Trophoblast cell (in vitro differentiated cells and primary cell): ENCODE results near the gene GNAO1.

Experiments used
- DNase-seq, 2 donors: peaks; one replicate each; pipeline ENCODE4 v3.0.0-alpha.2; 2016
- H2AFZ ChIP-seq: 2 replicates; pipeline ENCODE4 v1.6.1; 2013; ENCODE audit warnings: low read length, moderate library complexity, mild to moderate bottlenecking; ENCODE audit not compliant: insufficient read depth, poor library complexity
- H2AK5ac ChIP-seq: 2 replicates; pipeline ENCODE4 v1.6.1; 2013; ENCODE audit warnings: mild to moderate bottlenecking, low read length
- H2BK120ac ChIP-seq: 2 replicates; pipeline ENCODE4 v1.6.1; 2013; ENCODE audit warnings: low read length, mild to moderate bottlenecking, moderate library complexity; ENCODE audit not compliant: insufficient read depth, poor library complexity
- H2BK12ac ChIP-seq: 2 replicates; pipeline ENCODE4 v1.6.1; 2013; ENCODE audit warnings: mild to moderate bottlenecking, low read length, moderate library complexity
- H2BK5ac ChIP-seq: 2 replicates; pipeline ENCODE4 v1.6.1; 2013; ENCODE audit warnings: low read length, low read depth, moderate library complexity, mild to moderate bottlenecking; ENCODE audit not compliant: poor library complexity
- H3K14ac ChIP-seq: 2 replicates; pipeline ENCODE4 v1.6.1; 2013; ENCODE audit warnings: mild to moderate bottlenecking, low read length
- H3K18ac ChIP-seq: 2 replicates; pipeline ENCODE4 v1.6.1; 2013; ENCODE audit warnings: mild to moderate bottlenecking, low read length
- H3K23ac ChIP-seq: 2 replicates; pipeline ENCODE4 v1.6.1; 2013; ENCODE audit warnings: low read length
- H3K27ac ChIP-seq: 2 replicates; pipeline ENCODE4 v1.5.1; 2013; ENCODE audit warnings: low read depth, mild to moderate bottlenecking, inconsistent platforms, low read length, moderate library complexity
- H3K27me3 ChIP-seq: 2 replicates; pipeline ENCODE4 v1.6.1; 2013; ENCODE audit warnings: inconsistent platforms, mild to moderate bottlenecking, low read length, moderate library complexity; ENCODE audit not compliant: insufficient read depth
- H3K36me3 ChIP-seq, 2 experiments: 1 replicate in 1 of 2; 2 replicates in 1 of 2; pipeline ENCODE4 v1.6.1; 2013; ENCODE audit warnings: low read length in 2 of 2, mild to moderate bottlenecking in 2 of 2, moderate library complexity in 1 of 2; ENCODE audit not compliant: insufficient read depth in 2 of 2, control insufficient read depth in 1 of 2
- H3K4ac ChIP-seq: 2 replicates; pipeline ENCODE4 v1.6.1; 2013; ENCODE audit warnings: low read depth, mild to moderate bottlenecking, low read length, moderate library complexity
- H3K4me1 ChIP-seq, 2 experiments: 1 replicate in 1 of 2; 2 replicates in 1 of 2; pipeline ENCODE4 v1.6.1; 2013; ENCODE audit warnings: low read length in 2 of 2, mild to moderate bottlenecking in 2 of 2, moderate library complexity in 1 of 2; ENCODE audit not compliant: insufficient read depth in 2 of 2, control insufficient read depth in 1 of 2
- H3K4me2 ChIP-seq: 2 replicates; pipeline ENCODE4 v1.6.1; 2013; ENCODE audit warnings: inconsistent platforms, mild to moderate bottlenecking, low read length, moderate library complexity
- H3K4me3 ChIP-seq: 2 replicates; pipeline ENCODE4 v1.5.1; 2013; ENCODE audit warnings: mild to moderate bottlenecking, low read depth, low read length, inconsistent platforms
- H3K79me1 ChIP-seq: one replicate; pipeline ENCODE4 v1.6.1; 2013; ENCODE audit warnings: low read length
- H3K79me2 ChIP-seq: 2 replicates; pipeline ENCODE4 v1.6.1; 2013; ENCODE audit warnings: low read length, mild to moderate bottlenecking; ENCODE audit not compliant: control insufficient read depth, insufficient read depth, poor library complexity
- H3K9ac ChIP-seq: 2 replicates; pipeline ENCODE4 v1.6.1; 2013; ENCODE audit warnings: mild to moderate bottlenecking, low read length
- H3K9me3 ChIP-seq: 2 replicates; pipeline ENCODE4 v1.6.1; 2013; ENCODE audit warnings: low read depth, mild to moderate bottlenecking, control low read depth, inconsistent platforms, low read length; ENCODE audit not compliant: insufficient read depth
- H4K12ac ChIP-seq: 2 replicates; pipeline ENCODE4 v1.6.1; 2013; ENCODE audit warnings: low read depth, mild to moderate bottlenecking, low read length, moderate library complexity
- H4K8ac ChIP-seq: 2 replicates; pipeline ENCODE4 v1.6.1; 2013; ENCODE audit warnings: low read depth, mild to moderate bottlenecking, low read length, moderate library complexity
- H4K91ac ChIP-seq: one replicate; pipeline ENCODE4 v1.6.1; 2013; ENCODE audit warnings: low read depth, mild to moderate bottlenecking, low read length, moderate library complexity
- WGBS: extraction: QIAGEN DNeasy Blood & Tissue Kit; methylation state at CpG from one replicate; pipeline ENCODE4 v1.1.7; 2013; ENCODE audit warnings: missing lambda C conversion rate; ENCODE audit not compliant: insufficient read length, insufficient coverage; ENCODE audit errors: extremely low coverage; 5-methylcytosine and 5-hydroxymethylcytosine counted together

The GNAO1 gene

DNA sequence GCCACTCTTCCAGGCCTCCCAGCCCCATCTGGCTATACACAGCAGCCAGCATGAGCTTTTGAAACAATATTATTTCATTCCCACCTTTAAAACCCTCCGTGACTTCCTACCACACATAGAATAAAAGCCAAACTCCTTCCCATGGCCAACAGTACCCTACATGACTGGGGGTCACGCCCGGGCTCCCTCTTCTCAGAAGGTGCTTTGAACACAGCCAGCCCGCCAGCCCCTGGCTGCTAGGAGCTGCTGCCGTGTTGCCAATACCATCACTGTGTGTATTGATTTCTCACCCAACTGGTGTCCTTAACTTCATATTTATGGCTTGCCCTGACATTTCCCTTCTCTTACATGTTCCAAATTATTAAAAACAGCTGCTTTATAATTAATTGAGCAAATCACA, 111.2 kb downstream of the GNAO1 start:
- no peak overlapping the region for H2BK12ac ChIP-seq
- H3K4me2 ChIP-seq = no peak overlapping the region
- no peak overlapping the region for H3K14ac ChIP-seq
- no peaks in the 10 kb centered on the region for H3K36me3 ChIP-seq
- H4K12ac ChIP-seq = no peak overlapping the region
- H3K79me2 ChIP-seq = no peaks in the 10 kb centered on the region
- no peak overlapping the region for H2AK5ac ChIP-seq
- H3K4me3 ChIP-seq = no peak overlapping the region
- H2BK5ac ChIP-seq = no peak overlapping the region
- H4K91ac ChIP-seq = no peak overlapping the region
- no peak overlapping the region for H2AFZ ChIP-seq
- no peaks in the 10 kb centered on the region for H3K27me3 ChIP-seq
- H2BK120ac ChIP-seq = no peak overlapping the region
- no peak overlapping the region for H3K18ac ChIP-seq
- DNase-seq = no peak
- no peak overlapping the region for H3K27ac ChIP-seq
- H3K9me3 ChIP-seq = peaks cover 1% of the 10 kb centered on the region
- H3K4ac ChIP-seq = no peak overlapping the region
- H4K8ac ChIP-seq = no peak overlapping the region
- H3K79me1 ChIP-seq = no peaks in the 10 kb centered on the region
- no peak overlapping the region for H3K23ac ChIP-seq
- WGBS = no CpG with 5 or more reads among the region's 5 CpGs
- no peak overlapping the region for H3K9ac ChIP-seq
- H3K4me1 ChIP-seq = peaks cover 2 to 6% of the 10 kb centered on the region in 2 experiments

DNA sequence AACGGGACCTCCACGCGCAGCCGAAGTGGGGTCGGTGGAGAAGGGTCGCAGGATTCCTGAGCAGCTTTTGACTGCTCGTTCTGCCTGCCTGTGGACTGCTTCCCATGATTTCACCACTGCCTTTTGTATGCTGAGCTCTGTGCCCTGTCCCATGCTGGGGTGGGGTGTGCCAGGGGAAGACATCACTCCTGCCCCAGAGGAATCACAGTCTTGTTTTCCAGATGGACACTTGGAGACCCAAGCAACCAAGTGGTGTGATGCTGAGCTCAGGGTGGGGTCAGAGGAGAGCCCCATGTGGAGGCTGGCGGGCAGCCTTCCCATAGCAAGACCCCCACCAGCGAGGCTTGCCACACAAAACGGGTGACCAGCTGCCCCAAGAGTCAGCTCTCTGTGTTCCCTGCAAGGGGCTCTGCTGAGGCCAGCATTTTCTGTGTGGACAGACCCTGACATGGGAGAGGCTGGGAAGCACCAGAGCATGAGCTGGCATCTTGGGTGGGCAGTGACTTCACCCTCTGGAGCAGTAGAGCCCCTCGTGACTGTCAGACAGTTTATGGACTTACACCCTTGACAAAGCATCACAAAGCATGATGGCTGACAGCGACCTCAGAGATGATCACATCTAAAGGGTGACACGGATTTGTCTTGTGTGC, 111.9 kb downstream of the GNAO1 start:
- H4K91ac ChIP-seq = no peak overlapping the region
- H3K4me1 ChIP-seq = peaks cover 2 to 6% of the 10 kb centered on the region in 2 experiments
- H3K4me2 ChIP-seq = no peak overlapping the region
- no peaks in the 10 kb centered on the region for H3K27me3 ChIP-seq
- no peak overlapping the region for H4K8ac ChIP-seq
- no peak overlapping the region for H2BK5ac ChIP-seq
- no peaks in the 10 kb centered on the region for H3K36me3 ChIP-seq
- WGBS = no CpG with 5 or more reads among the region's 13 CpGs
- no peak for DNase-seq
- peaks cover 1% of the 10 kb centered on the region for H3K9me3 ChIP-seq
- no peak overlapping the region for H3K27ac ChIP-seq
- H4K12ac ChIP-seq = no peak overlapping the region
- no peak overlapping the region for H3K9ac ChIP-seq
- no peak overlapping the region for H2AFZ ChIP-seq
- no peak overlapping the region for H2AK5ac ChIP-seq
- H2BK12ac ChIP-seq = no peak overlapping the region
- H3K79me2 ChIP-seq = no peaks in the 10 kb centered on the region
- H3K4ac ChIP-seq = no peak overlapping the region
- H2BK120ac ChIP-seq = no peak overlapping the region
- no peak overlapping the region for H3K14ac ChIP-seq
- no peak overlapping the region for H3K23ac ChIP-seq
- H3K18ac ChIP-seq = no peak overlapping the region
- H3K4me3 ChIP-seq = no peak overlapping the region
- no peaks in the 10 kb centered on the region for H3K79me1 ChIP-seq

DNA sequence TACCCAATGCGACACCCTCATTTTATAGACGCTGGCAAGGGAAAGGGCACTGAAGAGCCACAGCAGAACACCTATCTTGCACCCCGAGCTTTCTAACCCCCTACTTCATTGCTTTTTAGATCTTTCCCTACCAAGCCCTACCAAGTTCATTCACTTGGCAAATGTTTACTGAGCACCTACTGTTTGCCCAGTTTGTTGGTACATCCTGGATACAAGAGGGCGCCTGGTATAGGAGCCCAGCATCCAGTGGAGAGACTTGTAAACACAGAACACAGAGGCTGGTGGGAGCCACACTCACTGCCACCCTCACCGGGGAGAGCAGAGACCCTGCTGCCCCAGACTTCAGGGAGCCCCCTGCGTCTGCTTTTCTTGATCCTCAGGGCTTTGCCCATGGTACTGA, 112.6 kb downstream of the GNAO1 start:
- Histone ChIP-seq H3K4me2 (no peak overlapping the region), H3K14ac (no peak overlapping the region), H3K4me3 (no peak overlapping the region), H3K9ac (no peak overlapping the region), H2BK12ac (no peak overlapping the region), H2AFZ (no peak overlapping the region), H4K12ac (no peak overlapping the region), H3K27ac (no peak overlapping the region), H3K36me3 (no peaks in the 10 kb centered on the region), H4K91ac (no peak overlapping the region), H3K9me3 (peaks cover 1% of the 10 kb centered on the region), H4K8ac (no peak overlapping the region), H3K4me1 (peaks cover 2 to 6% of the 10 kb centered on the region in 2 experiments), H3K79me1 (no peaks in the 10 kb centered on the region), H2BK5ac (no peak overlapping the region), H3K27me3 (no peaks in the 10 kb centered on the region), H2AK5ac (no peak overlapping the region), H3K79me2 (no peaks in the 10 kb centered on the region), H3K23ac (no peak overlapping the region), H2BK120ac (no peak overlapping the region), H3K18ac (no peak overlapping the region), H3K4ac (no peak overlapping the region)
- no peak for DNase-seq
- no CpG with 5 or more reads among the region's 6 CpGs for WGBS

DNA sequence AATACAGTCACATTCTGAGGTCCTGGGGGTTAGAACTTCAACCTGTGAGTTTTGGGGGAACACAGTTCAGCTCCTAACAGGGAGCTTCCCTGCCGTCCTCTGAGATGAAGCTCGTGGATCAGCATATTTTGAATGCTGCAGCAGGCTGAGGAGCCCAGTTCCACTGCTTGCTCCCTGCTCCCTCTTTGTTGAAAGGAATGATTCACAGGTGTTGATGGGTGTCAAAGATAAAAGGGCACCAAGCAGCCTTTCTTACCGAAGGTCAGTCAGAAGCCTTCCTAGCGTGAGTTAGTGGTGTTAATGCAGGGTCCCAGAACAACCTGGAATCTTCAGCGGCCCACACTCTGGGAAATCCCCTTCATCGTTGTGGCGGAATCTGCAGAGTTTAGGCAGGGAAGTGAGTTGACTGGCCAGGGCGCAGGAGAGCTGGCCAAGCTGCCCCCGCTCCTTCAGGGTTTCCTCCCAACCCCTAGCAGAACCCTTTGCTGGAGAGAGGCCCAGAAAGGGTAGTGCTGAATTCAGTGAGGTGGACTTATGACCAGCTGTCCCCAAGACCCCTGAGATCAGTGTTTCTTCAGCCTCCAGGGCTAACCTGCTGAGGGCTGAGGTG, 114.8 kb downstream of the GNAO1 start:
- Histone ChIP-seq H2BK12ac (no peak overlapping the region), H2BK5ac (no peak overlapping the region), H3K36me3 (no peaks in the 10 kb centered on the region), H3K9ac (no peak overlapping the region), H2BK120ac (no peak overlapping the region), H4K91ac (no peak overlapping the region), H2AK5ac (no peak overlapping the region), H2AFZ (no peak overlapping the region), H4K12ac (no peak overlapping the region), H3K18ac (no peak overlapping the region), H3K79me1 (no peaks in the 10 kb centered on the region), H3K14ac (no peak overlapping the region), H4K8ac (no peak overlapping the region), H3K4me3 (no peak overlapping the region), H3K4me2 (no peak overlapping the region), H3K4me1 (peaks cover 0 to 3% of the 10 kb centered on the region in 2 experiments), H3K4ac (no peak overlapping the region), H3K27ac (no peak overlapping the region), H3K79me2 (no peaks in the 10 kb centered on the region), H3K27me3 (no peaks in the 10 kb centered on the region), H3K23ac (no peak overlapping the region), H3K9me3 (no peaks in the 10 kb centered on the region)
- DNase-seq = no peak
- no CpG with 5 or more reads among the region's 9 CpGs for WGBS
